Astrocyte (in vitro differentiated cells and primary cell): ENCODE results near the gene ABCB8. TPM values are rescaled to one million over a fixed set of nuclear protein-coding genes. Genes with fewer than 3 reads are reported as not detected.

ENCODE experiments used
- DNase-seq: peaks from one replicate; pipeline ENCODE4 v3.0.0-alpha.2; 2010; ENCODE audit warnings: low read depth
- FAIRE-seq: peaks from 2 replicates; lab custom pipeline; 2011; peaks lifted over from hg19 to GRCh38; lab: Jason Lieb, UNC
- H2AFZ ChIP-seq: 2 replicates; pipeline ENCODE4 v1.6.0; 2012; ENCODE audit warnings: low read depth, low read length, inconsistent platforms
- H3K27ac ChIP-seq: 2 replicates; pipeline ENCODE4 v1.5.1; 2011; ENCODE audit warnings: low read depth, low read length, inconsistent platforms
- H3K27me3 ChIP-seq: 2 replicates; pipeline ENCODE4 v1.6.0; 2011; ENCODE audit warnings: low read length, inconsistent platforms; ENCODE audit not compliant: insufficient read depth
- H3K36me3 ChIP-seq: 2 replicates; pipeline ENCODE4 v1.5.1; 2011; ENCODE audit warnings: low read length, inconsistent platforms; ENCODE audit not compliant: insufficient read depth
- H3K4me1 ChIP-seq: 2 replicates; pipeline ENCODE4 v1.5.1; 2011; ENCODE audit warnings: low read length, inconsistent platforms; ENCODE audit not compliant: insufficient read depth
- H3K4me2 ChIP-seq: 2 replicates; pipeline ENCODE4 v1.6.0; 2012; ENCODE audit warnings: low read length, inconsistent platforms
- H3K4me3 ChIP-seq: 2 replicates; pipeline ENCODE4 v1.5.1; 2011; ENCODE audit warnings: low read depth, mild to moderate bottlenecking, low read length, inconsistent platforms; ENCODE audit not compliant: insufficient read depth
- H3K79me2 ChIP-seq: 2 replicates; pipeline ENCODE4 v1.6.0; 2012; ENCODE audit warnings: mild to moderate bottlenecking, low read length, inconsistent platforms; ENCODE audit not compliant: insufficient read depth
- H3K9ac ChIP-seq: 2 replicates; pipeline ENCODE4 v1.6.0; 2012; ENCODE audit warnings: mild to moderate bottlenecking, low read length, inconsistent platforms
- H3K9me3 ChIP-seq: 2 replicates; pipeline ENCODE4 v1.5.1; 2012; ENCODE audit warnings: low read depth, mild to moderate bottlenecking, low read length, inconsistent platforms; ENCODE audit not compliant: insufficient read depth
- H4K20me1 ChIP-seq: 2 replicates; pipeline ENCODE4 v1.6.0; 2012; ENCODE audit warnings: low read length, inconsistent platforms; ENCODE audit not compliant: insufficient read depth
- H3K27ac Mint-ChIP-seq: one replicate; pipeline ENCODE4 v1.8.0; 2021; ENCODE audit warnings: mild to moderate bottlenecking, mixed read lengths; ENCODE audit not compliant: unreplicated experiment
- H3K27me3 Mint-ChIP-seq: one replicate; pipeline ENCODE4 v1.8.0; 2021; ENCODE audit warnings: low read depth, mixed read lengths; ENCODE audit not compliant: unreplicated experiment
- H3K36me3 Mint-ChIP-seq: one replicate; pipeline ENCODE4 v1.8.0; 2021; ENCODE audit warnings: low read depth, mixed read lengths; ENCODE audit not compliant: unreplicated experiment
- H3K4me1 Mint-ChIP-seq: one replicate; pipeline ENCODE4 v1.8.0; 2021; ENCODE audit warnings: low read depth, mixed read lengths; ENCODE audit not compliant: unreplicated experiment
- H3K4me3 Mint-ChIP-seq: one replicate; pipeline ENCODE4 v1.8.0; 2021; ENCODE audit warnings: mild to moderate bottlenecking, moderate library complexity, mixed read lengths; ENCODE audit not compliant: unreplicated experiment
- H3K9me3 Mint-ChIP-seq: one replicate; pipeline ENCODE4 v1.8.0; 2021; ENCODE audit warnings: mild to moderate bottlenecking, mixed read lengths; ENCODE audit not compliant: unreplicated experiment
- EZH2 ChIP-seq: IDR thresholded peaks from 2 replicates; pipeline ENCODE4 v1.6.1; 2012; ENCODE audit warnings: mild to moderate bottlenecking, low read length, inconsistent platforms; ENCODE audit not compliant: insufficient read depth
- total RNA-seq: library from RNA; stranded (reverse); gene quantifications from 2 replicates; pipeline ENCODE4 v1.2.1, GENCODE V29; 2021
- TF ChIP-seq, protein P1 (sequence below): IDR thresholded peaks from 2 replicates; pipeline ENCODE4 v1.5.1; 2011; ENCODE audit warnings: low read depth, mild to moderate bottlenecking, inconsistent platforms, low read length, moderate library complexity; ENCODE audit not compliant: insufficient read depth

ABCB8 gene
- total RNA-seq, 1 donor from 2014 or later, result 53.3 TPM

- Histone ChIP-seq H2AFZ (no peak overlapping the region), H3K4me2 (no peak overlapping the region), H4K20me1 (no peaks in the 10 kb centered on the region), H3K27me3 (no peaks in the 10 kb centered on the region), H3K4me3 (no peak overlapping the region), H3K9ac (no peak overlapping the region), H3K79me2 (peaks cover under 1% of the 10 kb centered on the region), H3K27ac (no peak overlapping the region), H3K36me3 (peaks cover 5% of the 10 kb centered on the region), H3K4me1 (peaks cover 21% of the 10 kb centered on the region), H3K9me3 (no peaks in the 10 kb centered on the region)
- TF ChIP-seq, protein P1, sequence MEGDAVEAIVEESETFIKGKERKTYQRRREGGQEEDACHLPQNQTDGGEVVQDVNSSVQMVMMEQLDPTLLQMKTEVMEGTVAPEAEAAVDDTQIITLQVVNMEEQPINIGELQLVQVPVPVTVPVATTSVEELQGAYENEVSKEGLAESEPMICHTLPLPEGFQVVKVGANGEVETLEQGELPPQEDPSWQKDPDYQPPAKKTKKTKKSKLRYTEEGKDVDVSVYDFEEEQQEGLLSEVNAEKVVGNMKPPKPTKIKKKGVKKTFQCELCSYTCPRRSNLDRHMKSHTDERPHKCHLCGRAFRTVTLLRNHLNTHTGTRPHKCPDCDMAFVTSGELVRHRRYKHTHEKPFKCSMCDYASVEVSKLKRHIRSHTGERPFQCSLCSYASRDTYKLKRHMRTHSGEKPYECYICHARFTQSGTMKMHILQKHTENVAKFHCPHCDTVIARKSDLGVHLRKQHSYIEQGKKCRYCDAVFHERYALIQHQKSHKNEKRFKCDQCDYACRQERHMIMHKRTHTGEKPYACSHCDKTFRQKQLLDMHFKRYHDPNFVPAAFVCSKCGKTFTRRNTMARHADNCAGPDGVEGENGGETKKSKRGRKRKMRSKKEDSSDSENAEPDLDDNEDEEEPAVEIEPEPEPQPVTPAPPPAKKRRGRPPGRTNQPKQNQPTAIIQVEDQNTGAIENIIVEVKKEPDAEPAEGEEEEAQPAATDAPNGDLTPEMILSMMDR, result no peak
- TF ChIP-seq EZH2, result no peak
- no peak for DNase-seq
- no peaks in the 10 kb centered on the region for H3K9me3 Mint-ChIP-seq
- FAIRE-seq, result no peak
- peaks cover 11% of the 10 kb centered on the region for H3K36me3 Mint-ChIP-seq
- H3K27ac Mint-ChIP-seq, result no peak overlapping the region
- H3K4me1 Mint-ChIP-seq, result peaks cover 23% of the 10 kb centered on the region
- no peaks in the 10 kb centered on the region for H3K27me3 Mint-ChIP-seq
- H3K4me3 Mint-ChIP-seq, result no peak overlapping the region
Observed at GRCh38 chr7:151035902-151036301, 7.7 kb downstream of the ABCB8 start.

DNA sequence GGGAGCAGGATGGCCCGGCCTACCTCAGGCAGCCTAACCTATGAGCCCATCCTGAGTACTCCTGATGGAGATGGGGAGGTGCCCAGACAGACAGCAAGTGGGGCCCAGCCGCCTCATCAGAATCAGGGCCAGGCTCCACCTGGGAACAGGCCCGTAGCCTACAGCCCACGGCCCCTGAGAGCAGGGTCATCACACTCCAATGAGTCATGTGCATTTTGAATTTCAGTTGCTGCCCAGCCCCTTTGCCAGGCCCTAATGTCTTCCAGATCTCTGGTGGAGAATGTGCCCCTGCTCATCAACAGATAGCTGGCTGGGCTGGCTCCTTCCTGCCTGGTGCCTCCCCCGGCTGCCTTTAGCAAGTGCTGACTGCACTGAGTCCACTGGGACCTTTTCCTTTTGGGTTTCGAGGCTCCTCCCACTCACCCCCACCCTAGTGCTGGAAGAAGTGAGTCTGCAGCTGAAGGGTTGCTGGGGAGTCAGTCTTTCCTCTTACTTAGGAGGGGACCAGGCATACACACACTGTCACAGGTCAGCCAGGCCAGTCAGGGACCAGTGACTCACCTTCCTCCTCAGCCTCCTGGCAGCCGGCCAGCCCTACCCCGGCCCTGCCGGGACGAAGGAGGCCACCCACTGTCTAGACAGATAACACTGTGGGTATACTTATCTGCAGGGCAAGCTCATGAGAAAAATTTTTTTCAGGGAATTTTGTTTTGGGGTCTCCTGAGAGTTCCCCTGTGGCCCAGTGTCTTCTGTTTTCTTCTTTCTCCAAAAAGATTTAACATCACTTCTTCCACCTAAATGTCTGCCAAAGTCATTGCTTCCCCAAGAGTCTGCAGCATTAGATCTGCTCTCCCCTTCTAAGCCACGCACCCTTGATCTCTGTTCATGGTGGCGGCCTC, 10.9 kb downstream of the ABCB8 start:
- Histone ChIP-seq H2AFZ (no peak overlapping the region), H3K36me3 (peaks cover 5% of the 10 kb centered on the region), H4K20me1 (no peaks in the 10 kb centered on the region), H3K4me3 (no peak overlapping the region), H3K27ac (peak overlapping the region; percentile 91), H3K79me2 (no peaks in the 10 kb centered on the region), H3K27me3 (no peaks in the 10 kb centered on the region), H3K4me1 (peaks cover 21% of the 10 kb centered on the region), H3K9ac (peak overlapping the region; percentile 78), H3K9me3 (no peaks in the 10 kb centered on the region), H3K4me2 (peak overlapping the region; percentile 73)
- TF ChIP-seq, protein P1, result no peak
- Mint-ChIP-seq H3K9me3 (no peaks in the 10 kb centered on the region), H3K27me3 (no peaks in the 10 kb centered on the region), H3K27ac (peak overlapping the region; percentile 98), H3K4me1 (peaks cover 30% of the 10 kb centered on the region), H3K4me3 (peak overlapping the region; percentile 50), H3K36me3 (peaks cover 8% of the 10 kb centered on the region)
- peak; percentile 92 for DNase-seq
- FAIRE-seq, result peak; percentile 47
